ENCODE measurements around the gene AQP6.

DNA sequence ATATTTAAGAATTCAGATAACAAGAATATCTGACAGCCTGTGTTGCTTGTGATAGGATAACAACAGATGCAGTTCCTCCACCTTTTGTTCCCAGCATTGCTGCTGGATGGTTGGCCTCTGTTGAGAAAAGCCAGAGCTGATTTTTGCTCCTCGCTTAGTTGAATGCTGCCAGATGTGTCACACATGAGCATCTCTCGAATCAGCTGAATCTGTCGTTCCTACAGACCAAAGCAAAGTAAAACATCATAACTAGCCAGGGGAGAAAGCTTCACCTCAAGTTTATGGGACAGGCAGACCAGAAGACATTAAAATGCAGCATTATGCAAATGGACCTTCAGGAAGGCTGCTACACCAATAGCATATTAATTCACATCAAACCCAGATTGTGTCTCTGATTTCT lies 32.4 kb downstream of the AQP6 start:
- TF ChIP-seq TEAD4 (IDR thresholded peaks at IDR 0.05) (no peak), TAF1 (IDR thresholded peaks at IDR 0.05; ENCODE audit: low read depth) (no peak), REST (IDR thresholded peaks at IDR 0.05; ENCODE audit: low read depth) (no peak), EP300 (IDR thresholded peaks at IDR 0.05; ENCODE audit: borderline replicate concordance) (no peak), CREB1 (IDR thresholded peaks at IDR 0.05; ENCODE audit: low read depth) (no peak), RAD21 (IDR thresholded peaks at IDR 0.05; ENCODE audit: low read depth) (no peak), NFIC (IDR thresholded peaks at IDR 0.05) (no peak), CEBPB (IDR thresholded peaks at IDR 0.05) (no peak), EGR1 (IDR thresholded peaks at IDR 0.05) (no peak), ZBTB7A (IDR thresholded peaks at IDR 0.05; ENCODE audit: low read depth) (no peak), TCF12 (IDR thresholded peaks at IDR 0.05; ENCODE audit: low read depth) (no peak)
- TF ChIP-seq, protein P1, sequence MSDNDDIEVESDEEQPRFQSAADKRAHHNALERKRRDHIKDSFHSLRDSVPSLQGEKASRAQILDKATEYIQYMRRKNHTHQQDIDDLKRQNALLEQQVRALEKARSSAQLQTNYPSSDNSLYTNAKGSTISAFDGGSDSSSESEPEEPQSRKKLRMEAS (IDR thresholded peaks at IDR 0.05), result no peak
- TF ChIP-seq, protein P2, sequence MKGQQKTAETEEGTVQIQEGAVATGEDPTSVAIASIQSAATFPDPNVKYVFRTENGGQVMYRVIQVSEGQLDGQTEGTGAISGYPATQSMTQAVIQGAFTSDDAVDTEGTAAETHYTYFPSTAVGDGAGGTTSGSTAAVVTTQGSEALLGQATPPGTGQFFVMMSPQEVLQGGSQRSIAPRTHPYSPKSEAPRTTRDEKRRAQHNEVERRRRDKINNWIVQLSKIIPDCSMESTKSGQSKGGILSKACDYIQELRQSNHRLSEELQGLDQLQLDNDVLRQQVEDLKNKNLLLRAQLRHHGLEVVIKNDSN (IDR thresholded peaks at IDR 0.05), result no peak
